Spleen (tissue), 11 donors: ENCODE data around the gene SNRPA. TPM values are rescaled to one million over a fixed set of nuclear protein-coding genes. Genes with fewer than 3 reads are reported as not detected.

Experiments
- DNase-seq: peaks from one replicate; pipeline ENCODE4 v3.0.0-alpha.2; 2020
- H3K27ac ChIP-seq, 8 donors: fragments of 200-600 bp; sonication (generic) in 7 of 8; 1 replicate in 4 of 8; 2 replicates in 4 of 8; pipeline versions ENCODE4 v1.5.0 to v1.8.0; 2016 to 2021; ENCODE audit warnings: inconsistent platforms in 4 of 8, mild to moderate bottlenecking in 4 of 8, moderate library complexity in 1 of 8
- H3K27me3 ChIP-seq, 7 donors: fragments of 200-600 bp; sonication (generic) in 6 of 7; replicated peaks in 1 of 7; 1 replicate in 4 of 7; 2 replicates in 3 of 7; pipeline versions ENCODE4 v1.5.0 to v1.8.0; 2016 to 2021; ENCODE audit warnings: inconsistent platforms in 3 of 7, mild to moderate bottlenecking in 1 of 7
- H3K36me3 ChIP-seq, 6 donors: fragments of 200-600 bp; sonication (generic) in 5 of 6; 1 replicate in 4 of 6; 2 replicates in 2 of 6; pipeline versions ENCODE4 v1.5.0 to v1.8.0; 2016 to 2021; ENCODE audit warnings: inconsistent platforms in 2 of 6
- H3K4me1 ChIP-seq, 6 donors: fragments of 200-600 bp; sonication (generic) in 5 of 6; 1 replicate in 3 of 6; 2 replicates in 3 of 6; pipeline versions ENCODE4 v1.5.0 to v1.8.0; 2016 to 2021; ENCODE audit warnings: inconsistent platforms in 3 of 6
- H3K4me3 ChIP-seq, 8 donors: fragments of 200-600 bp; sonication (generic) in 7 of 8; 1 replicate in 4 of 8; 2 replicates in 4 of 8; pipeline versions ENCODE4 v1.5.0 to v1.8.0; 2016 to 2021; ENCODE audit warnings: inconsistent platforms in 4 of 8, mild to moderate bottlenecking in 4 of 8, moderate library complexity in 2 of 8
- H3K9me3 ChIP-seq, 8 donors: fragments of 200-600 bp; sonication (generic) in 7 of 8; 1 replicate in 4 of 8; 2 replicates in 4 of 8; pipeline versions ENCODE4 v1.5.0 to v1.8.0; 2016 to 2021; ENCODE audit warnings: inconsistent platforms in 4 of 8
- POLR2A ChIP-seq, 3 donors: fragments of 450-650 bp; IDR thresholded peaks; one replicate each; pipeline ENCODE4 v1.5.1; 2017; ENCODE audit warnings: antibody characterized with exemption in 3 of 3, mild to moderate bottlenecking in 1 of 3
- POLR2AphosphoS5 ChIP-seq, 3 donors: sonication (generic); formaldehyde crosslinking; IDR thresholded peaks; one replicate each; pipeline ENCODE4 v1.5.1; 2017; ENCODE audit warnings: antibody characterized with exemption in 3 of 3
- WGBS, 5 donors: extraction: QIAGEN DNeasy Blood & Tissue Kit in 3 of 5; methylation state at CpG; one replicate each; pipeline versions ENCODE4 v1.1.5 to v1.1.7; 2013 to 2018; 5-methylcytosine and 5-hydroxymethylcytosine counted together
- intact Hi-C: fragments of 100-400 bp; cut with DNase I; formaldehyde crosslinking; loops from one replicate; pipeline ENCODE4 v1.15.0; 2023; ENCODE audit warnings: low total_unique reads
- polyA plus RNA-seq, 3 donors: library from polyadenylated mRNA; stranded (reverse); fragments of 200-250 nt; gene quantifications; one replicate each; pipeline ENCODE4 v1.2.1, GENCODE V29; 2013
- total RNA-seq, 7 donors: library from RNA; depleted of rRNA in 3 of 7; stranded (reverse); fragments of >200 nt in 3 of 7; fragmentation: NEBNext Ultra II Directional in 4 of 7; extraction: Animal tissue kit (Norgen Biotek cat#: 25700) in 4 of 7; gene quantifications; one replicate each; pipeline versions ENCODE4 v1.1.0 to v1.2.1, GENCODE V29; 2016 to 2021
- TF ChIP-seq, protein P1 (sequence below), 11 experiments: fragments of 200-600 bp in 7 of 11; fragments of 450-650 bp in 4 of 11; sonication (generic) in 4 of 11; IDR thresholded peaks in 8 of 11; conservative IDR thresholded peaks in 3 of 11; 1 replicate in 7 of 11; 2 replicates in 4 of 11; pipeline versions ENCODE4 v1.4.0 to v1.8.0; 2016 to 2021; ENCODE audit warnings: antibody characterized with exemption in 11 of 11, inconsistent platforms in 4 of 11, mild to moderate bottlenecking in 1 of 11
- donor health status: healthy with polysubstance abuse.
- donor health status: DM: no; HTN: no; CAD: no; lungs with moderate emphysema.
- donor health status: DM: no; HTN: no; CAD: no.
- donor health status: Bipolar disorder and iron deficiency.
- donor health status: healthy.
- donor health status: DM: no; HTN: no; CAD: no.
- donor health status: DM: yes; HTN: yes; CAD: no.

Gene SNRPA
- total and polyA plus RNA-seq, 10 donors = 52.9 to 76.9 (median 64.1) TPM

GRCh38 chr19:40797166-40797962, 46.4 kb downstream of the SNRPA start:
- Histone ChIP-seq H3K36me3 (peaks cover 0 to 62% (median 18%) of the 10 kb centered on the region in 6 donors), H3K27ac (peak overlapping the region; percentile 86 to 99 (median 93)), H3K9me3 (no peaks in the 10 kb centered on the region), H3K4me1 (peaks cover 23 to 58% (median 38%) of the 10 kb centered on the region in 6 donors), H3K27me3 (no peaks in the 10 kb centered on the region), H3K4me3 (peak overlapping the region in 3 of 8 donors; percentile 34 to 96 (median 94))
- intact Hi-C loops = no loop called here
- no peak for DNase-seq
- WGBS, 5 donors = 89 to 94% (median 92%) methylated on average over 14 of the region's 14 CpGs
- TF ChIP-seq POLR2AphosphoS5 (IDR thresholded peaks at IDR 0.05) = no peak
- TF ChIP-seq, protein P1, sequence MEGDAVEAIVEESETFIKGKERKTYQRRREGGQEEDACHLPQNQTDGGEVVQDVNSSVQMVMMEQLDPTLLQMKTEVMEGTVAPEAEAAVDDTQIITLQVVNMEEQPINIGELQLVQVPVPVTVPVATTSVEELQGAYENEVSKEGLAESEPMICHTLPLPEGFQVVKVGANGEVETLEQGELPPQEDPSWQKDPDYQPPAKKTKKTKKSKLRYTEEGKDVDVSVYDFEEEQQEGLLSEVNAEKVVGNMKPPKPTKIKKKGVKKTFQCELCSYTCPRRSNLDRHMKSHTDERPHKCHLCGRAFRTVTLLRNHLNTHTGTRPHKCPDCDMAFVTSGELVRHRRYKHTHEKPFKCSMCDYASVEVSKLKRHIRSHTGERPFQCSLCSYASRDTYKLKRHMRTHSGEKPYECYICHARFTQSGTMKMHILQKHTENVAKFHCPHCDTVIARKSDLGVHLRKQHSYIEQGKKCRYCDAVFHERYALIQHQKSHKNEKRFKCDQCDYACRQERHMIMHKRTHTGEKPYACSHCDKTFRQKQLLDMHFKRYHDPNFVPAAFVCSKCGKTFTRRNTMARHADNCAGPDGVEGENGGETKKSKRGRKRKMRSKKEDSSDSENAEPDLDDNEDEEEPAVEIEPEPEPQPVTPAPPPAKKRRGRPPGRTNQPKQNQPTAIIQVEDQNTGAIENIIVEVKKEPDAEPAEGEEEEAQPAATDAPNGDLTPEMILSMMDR (IDR thresholded peaks at IDR 0.05 in 8 of 11, conservative IDR thresholded peaks at IDR 0.05 in 3 of 11) = no peak
- no peak for TF ChIP-seq POLR2A (IDR thresholded peaks at IDR 0.05)

DNA sequence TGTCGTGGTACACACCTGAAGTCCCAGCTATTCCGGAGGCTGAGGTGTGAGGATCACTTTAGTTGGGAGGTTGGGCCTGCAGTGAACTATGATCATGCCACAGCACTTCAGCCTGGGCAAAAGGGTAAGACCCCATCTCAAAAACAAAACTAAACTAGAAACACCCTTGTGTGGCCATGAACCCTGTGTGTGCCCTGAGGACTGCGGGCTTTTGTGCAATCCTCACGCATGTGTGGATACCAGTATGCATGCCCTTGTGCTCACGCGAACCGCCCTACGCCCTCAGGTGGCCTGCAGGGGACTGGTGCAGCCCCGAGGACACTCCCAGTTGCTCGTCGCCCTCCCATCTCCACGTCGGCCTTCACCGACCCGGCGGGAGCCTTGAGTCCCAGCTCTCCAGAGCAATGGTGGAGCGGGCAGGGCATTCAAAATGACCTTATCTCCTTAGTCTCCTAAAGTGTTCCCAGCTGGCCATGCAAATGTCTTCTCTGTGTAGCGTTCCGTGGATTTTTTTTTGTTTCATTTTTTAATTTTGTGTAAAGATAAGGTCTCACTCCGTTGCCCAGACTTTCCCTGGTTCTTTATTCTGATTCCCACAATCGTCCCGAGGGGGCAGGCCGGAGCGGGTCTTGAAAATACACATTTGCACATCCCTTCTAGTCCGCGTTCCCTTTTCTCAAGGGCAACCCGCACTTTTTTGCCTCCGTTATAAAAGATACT, 47.1 kb downstream of the SNRPA start:
- Histone ChIP-seq H3K27ac (peak overlapping the region; percentile 86 to 99 (median 93)), H3K27me3 (no peaks in the 10 kb centered on the region), H3K9me3 (no peaks in the 10 kb centered on the region), H3K36me3 (peaks cover 0 to 62% (median 16%) of the 10 kb centered on the region in 6 donors), H3K4me3 (peak overlapping the region; percentile 24 to 96 (median 45)), H3K4me1 (peaks cover 30 to 58% (median 43%) of the 10 kb centered on the region in 6 donors)
- intact Hi-C loops = no loop called here
- WGBS, 5 donors = 7 to 9% (median 7%) methylated on average over 28 of the region's 28 CpGs
- peak; percentile 95 for DNase-seq
- TF ChIP-seq, protein P1 (IDR thresholded peaks at IDR 0.05 in 8 of 11, conservative IDR thresholded peaks at IDR 0.05 in 3 of 11) = peak; percentile 22 to 74 (median 49)
- TF ChIP-seq POLR2AphosphoS5 (IDR thresholded peaks at IDR 0.05) (peak in 2 of 3 donors; percentile 73 to 80), POLR2A (IDR thresholded peaks at IDR 0.05) (peak in 1 of 3 donors; percentile 46)

DNA sequence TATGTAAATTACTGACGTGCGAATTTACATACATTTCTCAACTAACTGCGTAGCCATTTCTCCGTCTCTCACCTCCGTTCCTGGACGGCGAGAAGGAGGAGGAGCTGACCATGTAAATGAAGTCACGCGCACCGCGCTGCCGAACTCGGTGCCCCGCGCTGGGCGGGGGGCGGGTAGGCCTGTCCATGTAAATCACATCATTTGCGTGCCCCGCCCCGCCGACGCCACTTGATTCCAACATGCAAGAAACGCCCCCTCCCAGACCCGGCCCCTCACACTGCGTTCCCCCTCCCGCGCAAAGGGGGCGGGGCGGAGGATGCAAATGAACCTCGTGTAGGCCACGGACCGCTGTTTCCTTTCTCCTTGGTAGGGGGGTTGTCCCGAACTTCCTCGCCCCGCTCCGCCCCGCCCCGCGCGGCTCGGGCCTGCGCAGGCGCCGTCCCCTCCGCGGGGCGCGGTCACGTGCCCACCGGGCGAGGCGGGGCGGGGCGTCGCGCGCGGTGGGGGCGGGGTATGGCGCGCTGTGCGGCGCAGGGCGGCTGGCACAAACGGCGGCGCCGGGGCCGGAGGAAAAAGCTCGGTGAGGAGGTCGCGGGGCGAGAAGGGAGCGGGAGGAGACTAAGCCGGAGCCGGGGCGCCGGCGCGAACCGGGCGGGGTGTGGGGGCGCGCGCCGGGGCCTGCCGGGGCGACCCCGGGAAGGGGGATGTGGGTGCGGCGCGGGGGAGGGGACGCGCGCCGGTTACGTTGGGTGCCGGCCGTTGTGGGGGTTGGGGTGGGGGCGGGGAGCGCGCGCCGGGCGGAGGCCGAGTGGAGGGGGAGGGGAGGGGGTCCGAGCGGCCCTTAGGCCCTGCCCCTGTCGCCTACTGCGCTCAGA, 47.9 kb downstream of the SNRPA start, which contains the start of gene EGLN2:
TSS of gene EGLN2 (plus strand) at position 509 of the 875 bp plus-strand sequence. CDS start 1,382 bp downstream, outside the sequence.
- peak; percentile 100 for DNase-seq
- peaks cover 38 to 65% (median 51%) of the 10 kb centered on the region in 6 donors for H3K4me1 ChIP-seq
- H3K27me3 ChIP-seq = no peaks in the 10 kb centered on the region
- intact Hi-C loops = no loop called here
- peaks cover 0 to 60% (median 16%) of the 10 kb centered on the region in 6 donors for H3K36me3 ChIP-seq
- H3K4me3 ChIP-seq = peak within 1 kb of the TSS; percentile 77 to 96 (median 88)
- TF ChIP-seq, protein P1 (IDR thresholded peaks at IDR 0.05 in 8 of 11, conservative IDR thresholded peaks at IDR 0.05 in 3 of 11) = peak in 1 of 11 experiments; percentile 13
- TF ChIP-seq POLR2A (IDR thresholded peaks at IDR 0.05) (peak; percentile 49 to 82 (median 65)), POLR2AphosphoS5 (IDR thresholded peaks at IDR 0.05) (peak; percentile 86 to 88 (median 87))
- H3K27ac ChIP-seq = peak within 1 kb of the TSS; percentile 88 to 99 (median 94)
- no peaks in the 10 kb centered on the region for H3K9me3 ChIP-seq
- 0 to 1% (median 1%) methylated on average over 57 to 110 of the region's 110 CpGs for WGBS, 5 donors
